ENCODE measurements around the gene CCSER2. TPM values are rescaled to one million over a fixed set of nuclear protein-coding genes. Genes with fewer than 3 reads are reported as not detected.

Gene CCSER2
- polyA plus RNA-seq, 1 donor (not counting 4 experiments of a cell fraction or from before 2014, with no cell fraction given), result 26.7 TPM

DNA sequence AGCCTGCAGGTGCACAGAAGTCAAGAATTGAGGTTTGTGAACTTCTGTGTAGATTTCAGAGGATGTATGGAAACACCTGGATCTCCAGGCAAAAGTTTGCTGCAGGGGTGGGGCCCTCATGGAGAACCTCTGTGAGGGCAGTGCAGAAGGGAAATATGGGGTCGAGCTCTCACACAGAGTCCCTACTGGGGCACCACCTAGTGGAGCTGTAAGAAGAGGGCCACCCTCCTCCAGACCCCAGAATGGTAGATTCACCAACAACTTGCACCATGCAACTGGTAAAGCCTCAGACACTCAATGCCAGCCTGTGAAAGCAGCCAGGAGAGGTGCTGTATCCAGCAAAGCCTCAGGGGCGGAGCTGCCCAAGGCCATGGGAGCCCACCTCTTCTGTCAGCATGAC is 205.8 kb downstream of the CCSER2 start:
- H3K4me2 ChIP-seq (ENCODE audit: control insufficient read depth, extremely low read depth, insufficient read depth, low read depth, low read length), result no peak overlapping the region
- TF ChIP-seq, protein P1, sequence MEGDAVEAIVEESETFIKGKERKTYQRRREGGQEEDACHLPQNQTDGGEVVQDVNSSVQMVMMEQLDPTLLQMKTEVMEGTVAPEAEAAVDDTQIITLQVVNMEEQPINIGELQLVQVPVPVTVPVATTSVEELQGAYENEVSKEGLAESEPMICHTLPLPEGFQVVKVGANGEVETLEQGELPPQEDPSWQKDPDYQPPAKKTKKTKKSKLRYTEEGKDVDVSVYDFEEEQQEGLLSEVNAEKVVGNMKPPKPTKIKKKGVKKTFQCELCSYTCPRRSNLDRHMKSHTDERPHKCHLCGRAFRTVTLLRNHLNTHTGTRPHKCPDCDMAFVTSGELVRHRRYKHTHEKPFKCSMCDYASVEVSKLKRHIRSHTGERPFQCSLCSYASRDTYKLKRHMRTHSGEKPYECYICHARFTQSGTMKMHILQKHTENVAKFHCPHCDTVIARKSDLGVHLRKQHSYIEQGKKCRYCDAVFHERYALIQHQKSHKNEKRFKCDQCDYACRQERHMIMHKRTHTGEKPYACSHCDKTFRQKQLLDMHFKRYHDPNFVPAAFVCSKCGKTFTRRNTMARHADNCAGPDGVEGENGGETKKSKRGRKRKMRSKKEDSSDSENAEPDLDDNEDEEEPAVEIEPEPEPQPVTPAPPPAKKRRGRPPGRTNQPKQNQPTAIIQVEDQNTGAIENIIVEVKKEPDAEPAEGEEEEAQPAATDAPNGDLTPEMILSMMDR (optimal IDR thresholded peaks at IDR 0.05 in 1 of 3, IDR thresholded peaks at IDR 0.05 in 1 of 3, conservative IDR thresholded peaks at IDR 0.05 in 1 of 3; ENCODE audit: extremely low read depth in 1 of 3, insufficient read depth in 2 of 3, low read length in 3 of 3), result no peak
- no peak for TF ChIP-seq EZH2 (IDR thresholded peaks at IDR 0.05; ENCODE audit: low read length)
- H4K20me1 ChIP-seq (ENCODE audit: control insufficient read depth, extremely low read depth, insufficient read depth, low read length), result no peaks in the 10 kb centered on the region
- no peaks in the 10 kb centered on the region for H3K9me3 ChIP-seq (ENCODE audit: control insufficient read depth, low read depth, low read length)
- DNase-seq (ENCODE audit: low read depth, low spot score) (no peak), FAIRE-seq (no peak)
- no peak overlapping the region for H3K27ac ChIP-seq (ENCODE audit: control insufficient read depth, insufficient read depth, low read length)
- no peaks in the 10 kb centered on the region for H3K79me2 ChIP-seq (ENCODE audit: control insufficient read depth, insufficient read depth, low read length)
- H3K4me3 ChIP-seq (ENCODE audit: control insufficient read depth in 2 of 3, extremely low read depth in 1 of 3, insufficient read depth in 2 of 3, low read depth in 1 of 3, low read length in 3 of 3), result no peak overlapping the region
- no peaks in the 10 kb centered on the region for H3K27me3 ChIP-seq (ENCODE audit: control insufficient read depth, extremely low read depth, insufficient read depth, low read length)
- no peak overlapping the region for H3K9ac ChIP-seq (ENCODE audit: control insufficient read depth, extremely low read depth, insufficient read depth, low read length)
- peaks cover 15% of the 10 kb centered on the region for H3K4me1 ChIP-seq (ENCODE audit: control insufficient read depth, extremely low read depth, insufficient read depth, low read length)
- H2AFZ ChIP-seq (ENCODE audit: control insufficient read depth, low read length), result no peak overlapping the region
- no peaks in the 10 kb centered on the region for H3K36me3 ChIP-seq (ENCODE audit: control insufficient read depth in 2 of 2, extremely low read depth in 1 of 2, insufficient read depth in 2 of 2, low read length in 2 of 2)
- no peaks in the 10 kb centered on the region for H3K9me1 ChIP-seq (ENCODE audit: control insufficient read depth, extremely low read depth, insufficient read depth, low read length)
- dilution Hi-C loops (cut with MboI; ENCODE audit: extremely low pct_ligation_motif_present, low sequenced_read_pairs), result no loop called here

DNA sequence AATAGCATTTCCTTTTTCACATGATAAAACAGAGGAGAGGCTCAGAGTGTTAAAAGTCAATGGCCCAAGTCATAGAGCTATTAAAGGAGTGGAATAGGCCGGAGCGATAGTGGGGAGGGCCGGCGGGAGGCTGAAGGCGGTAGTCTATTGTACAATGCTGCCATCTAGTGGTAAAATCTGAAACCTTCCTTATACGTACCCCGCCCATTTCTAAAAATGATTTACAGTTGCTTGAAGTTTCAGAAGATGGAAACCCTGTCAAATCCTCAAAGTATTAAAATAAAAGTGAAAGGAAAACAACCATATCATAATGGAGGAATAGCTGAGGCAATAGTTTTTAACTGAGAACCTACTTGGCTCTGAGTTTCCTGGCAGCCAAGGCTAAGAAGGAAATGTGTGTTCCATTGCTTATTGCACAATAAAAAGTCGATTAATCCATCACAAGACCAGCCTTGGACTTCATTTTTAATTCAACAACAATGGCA is 209.1 kb downstream of the CCSER2 start:
- peak; percentile 20 for FAIRE-seq
- dilution Hi-C loops (cut with MboI; ENCODE audit: extremely low pct_ligation_motif_present, low sequenced_read_pairs), result no loop called here
- H3K36me3 ChIP-seq (ENCODE audit: control insufficient read depth in 2 of 2, extremely low read depth in 1 of 2, insufficient read depth in 2 of 2, low read length in 2 of 2), result no peaks in the 10 kb centered on the region

More for the DNA sequence above, 209.1 kb downstream of the CCSER2 start:
- Histone ChIP-seq H3K27me3 (ENCODE audit: control insufficient read depth, extremely low read depth, insufficient read depth, low read length) (no peaks in the 10 kb centered on the region), H3K79me2 (ENCODE audit: control insufficient read depth, insufficient read depth, low read length) (no peaks in the 10 kb centered on the region), H3K4me3 (ENCODE audit: control insufficient read depth in 2 of 3, extremely low read depth in 1 of 3, insufficient read depth in 2 of 3, low read depth in 1 of 3, low read length in 3 of 3) (no peak overlapping the region), H3K4me2 (ENCODE audit: control insufficient read depth, extremely low read depth, insufficient read depth, low read depth, low read length) (no peak overlapping the region), H3K9ac (ENCODE audit: control insufficient read depth, extremely low read depth, insufficient read depth, low read length) (no peak overlapping the region), H3K4me1 (ENCODE audit: control insufficient read depth, extremely low read depth, insufficient read depth, low read length) (peaks cover 15% of the 10 kb centered on the region), H3K9me3 (ENCODE audit: control insufficient read depth, low read depth, low read length) (no peaks in the 10 kb centered on the region), H3K27ac (ENCODE audit: control insufficient read depth, insufficient read depth, low read length) (no peak overlapping the region), H3K9me1 (ENCODE audit: control insufficient read depth, extremely low read depth, insufficient read depth, low read length) (no peaks in the 10 kb centered on the region), H2AFZ (ENCODE audit: control insufficient read depth, low read length) (no peak overlapping the region), H4K20me1 (ENCODE audit: control insufficient read depth, extremely low read depth, insufficient read depth, low read length) (no peaks in the 10 kb centered on the region)
- no peak for DNase-seq (ENCODE audit: low read depth, low spot score)
- no peak for TF ChIP-seq EZH2 (IDR thresholded peaks at IDR 0.05; ENCODE audit: low read length)
- TF ChIP-seq, protein P1 (optimal IDR thresholded peaks at IDR 0.05 in 1 of 3, IDR thresholded peaks at IDR 0.05 in 1 of 3, conservative IDR thresholded peaks at IDR 0.05 in 1 of 3; ENCODE audit: extremely low read depth in 1 of 3, insufficient read depth in 2 of 3, low read length in 3 of 3), result peak; percentile 61 to 75 (median 64)
